Left colon (tissue), 2 donors: Measurements from ENCODE around the gene BCL2. TPM values are rescaled to one million over a fixed set of nuclear protein-coding genes. Genes with fewer than 3 reads are reported as not detected.
"Not testable (repeated sequence)": the region's sequence is repeated elsewhere in the genome, so short reads cannot be mapped to it uniquely, and the experiment has no call there.

Experiments
- ATAC-seq: fragments of 200-7000 bp; cut with Tn5 transposase; one replicate; pipeline ENCODE4 v1.9.1; 2020; ENCODE audit warnings: mild to moderate bottlenecking, moderate library complexity
- DNase-seq, 2 donors: peaks; one replicate each; pipeline ENCODE4 v3.0.0-alpha.2; 2020
- intact Hi-C, 2 donors: fragments of 100-400 bp; cut with DNase I in 1 of 2; cut with micrococcal nuclease in 1 of 2; formaldehyde crosslinking; loops; one replicate each; pipeline versions ENCODE4 v1.11.2 to v1.14.0; 2022; cut with DNase I, micrococcal nuclease
- total RNA-seq, 2 donors: library from RNA; stranded (reverse); fragmentation: NEBNext Ultra II Directional; extraction: Animal tissue kit (Norgen Biotek cat#: 25700); gene quantifications; one replicate each; pipeline ENCODE4 v1.2.1, GENCODE V29; 2021
- donor health status: DM: no; HTN: no; CAD: no.
- donor health status: DM: yes; HTN: yes; CAD: no.

Gene BCL2
- total RNA-seq, 2 donors from 2014 or later = 16.6 to 19.3 TPM

DNA sequence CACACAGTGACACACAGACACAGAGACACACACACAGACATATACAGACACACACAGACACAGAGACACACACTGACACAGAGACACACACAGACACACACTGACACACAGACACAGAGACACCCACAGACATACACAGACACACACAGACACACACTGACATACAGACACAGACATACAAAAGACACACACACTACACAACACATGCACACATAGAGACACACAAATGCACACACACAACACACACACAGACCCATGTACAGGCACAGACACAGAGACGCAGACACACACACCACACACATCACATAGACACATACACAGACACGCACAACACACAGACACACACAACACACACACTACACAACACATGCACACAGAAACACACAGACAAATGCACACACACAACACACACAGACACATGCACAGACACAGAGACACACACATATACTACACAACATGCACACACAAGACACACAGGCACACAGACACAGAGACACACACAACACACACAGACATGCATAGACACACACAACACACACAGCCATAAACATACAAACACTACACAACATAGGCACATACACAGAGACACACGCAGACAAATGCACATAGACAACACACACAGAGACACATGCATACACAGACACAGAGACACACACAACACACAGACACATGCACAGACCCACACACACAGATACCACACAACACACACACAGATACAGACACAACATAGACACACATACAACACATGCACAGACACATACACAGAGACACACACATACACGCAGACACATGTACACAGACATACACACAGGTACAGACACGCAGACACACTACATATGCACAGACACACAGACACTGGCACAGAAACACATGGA, 120.5 kb downstream of the BCL2 start:
- intact Hi-C loops = no loop called here
- no peak for DNase-seq
- no peak for ATAC-seq

DNA sequence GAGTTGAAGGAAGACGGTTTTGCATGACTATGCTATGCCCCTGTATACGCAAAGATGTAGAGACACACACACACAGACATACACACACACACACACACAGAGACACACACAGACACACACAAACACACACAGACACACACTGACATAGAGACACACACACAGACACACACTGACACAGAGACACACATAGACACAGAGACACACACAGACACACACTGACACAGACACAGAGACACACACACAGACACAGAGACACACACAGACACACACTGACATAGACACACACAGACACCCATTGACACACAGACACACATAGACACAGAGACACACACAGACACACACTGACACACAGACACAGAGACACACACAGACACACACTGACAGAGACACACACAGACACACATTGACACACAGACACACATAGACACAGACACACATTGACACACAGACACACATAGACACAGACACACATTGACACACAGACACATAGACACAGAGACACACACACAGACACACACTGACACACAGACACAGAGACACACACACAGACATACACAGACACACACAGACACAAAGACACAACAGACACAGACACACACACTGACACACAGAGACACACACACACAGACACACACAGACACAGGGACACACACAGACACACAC, 121.3 kb downstream of the BCL2 start:
- intact Hi-C loops = no loop called here
- ATAC-seq (no peak), DNase-seq (no peak)

GRCh38 chr18:63197246-63197869, 122.2 kb downstream of the BCL2 start:
- no peak for ATAC-seq
- intact Hi-C loops = no loop called here
- no peak for DNase-seq

GRCh38 chr18:63195326-63196159, 124.0 kb downstream of the BCL2 start:
- ATAC-seq = peak; percentile 93
- intact Hi-C loops = no loop called here
- no peak for DNase-seq

GRCh38 chr18:63192885-63193349, 126.7 kb downstream of the BCL2 start:
- intact Hi-C loops = no loop called here
- ATAC-seq (no peak), DNase-seq (no peak)

DNA sequence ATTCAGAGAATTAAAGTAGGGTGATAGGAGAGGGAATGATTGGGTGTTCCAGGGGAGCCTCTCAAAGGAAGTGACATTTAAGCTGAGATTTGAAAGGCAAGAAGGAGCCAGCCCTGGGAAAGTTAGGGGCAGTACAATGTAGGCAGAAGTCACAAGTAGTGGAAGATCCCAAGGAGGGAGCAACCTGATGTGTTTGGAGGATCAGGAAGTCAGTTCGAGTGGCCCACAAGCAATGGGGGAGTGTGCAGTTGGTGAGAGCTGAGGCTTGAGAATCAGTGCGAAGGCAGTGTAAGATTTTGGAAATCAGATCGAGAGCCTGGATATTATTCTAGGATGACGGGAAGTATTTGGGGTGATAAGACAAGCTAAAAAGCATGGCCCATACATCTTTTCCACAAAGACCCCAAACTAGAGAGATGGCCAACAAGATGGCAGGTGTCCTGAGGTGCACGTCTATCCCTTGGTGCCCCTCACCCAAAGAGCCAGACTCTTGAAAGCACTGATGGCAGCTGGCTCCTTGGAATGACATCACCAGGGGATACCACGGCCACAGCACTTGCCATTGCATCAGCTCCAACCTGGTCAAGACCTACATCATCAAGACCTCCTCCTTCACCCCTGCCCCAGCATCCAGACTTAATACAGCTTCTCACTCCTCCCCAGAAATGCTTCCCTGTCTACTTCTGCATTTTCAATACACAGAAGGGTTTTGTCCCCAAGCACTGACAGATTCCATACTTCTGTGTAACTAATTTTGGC, 127.3 kb downstream of the BCL2 start:
- intact Hi-C loops = no loop called here
- no peak for ATAC-seq
- DNase-seq = no peak

GRCh38 chr18:63191413-63191812, 128.2 kb downstream of the BCL2 start:
- intact Hi-C loops = no loop called here
- DNase-seq (no peak), ATAC-seq (no peak)

DNA sequence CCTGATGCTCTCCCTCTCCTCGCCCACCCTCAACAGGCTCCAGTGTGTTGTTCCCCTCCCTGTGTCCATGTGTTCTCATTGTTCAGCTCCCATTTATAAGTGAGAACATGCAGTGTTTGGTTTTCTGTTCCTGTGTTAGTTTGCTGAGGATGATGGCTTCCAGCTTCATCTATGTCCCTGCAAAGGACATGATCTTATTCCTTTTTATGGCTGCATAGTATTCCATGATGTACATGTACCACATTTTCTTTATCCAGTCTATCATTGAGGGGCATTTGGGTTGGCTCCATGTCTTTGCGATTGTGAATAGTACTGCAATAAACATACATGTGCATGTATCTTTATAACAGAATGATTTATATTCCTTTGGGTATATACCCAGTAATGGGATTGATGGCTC, 128.7 kb downstream of the BCL2 start:
- intact Hi-C loops, DNase-seq, ATAC-seq: not testable (repeated sequence)

- no peak for ATAC-seq
- DNase-seq = no peak
- intact Hi-C loops = no loop called here
Measured at GRCh38 chr18:63189817-63190216, 129.8 kb downstream of the BCL2 start.

DNA sequence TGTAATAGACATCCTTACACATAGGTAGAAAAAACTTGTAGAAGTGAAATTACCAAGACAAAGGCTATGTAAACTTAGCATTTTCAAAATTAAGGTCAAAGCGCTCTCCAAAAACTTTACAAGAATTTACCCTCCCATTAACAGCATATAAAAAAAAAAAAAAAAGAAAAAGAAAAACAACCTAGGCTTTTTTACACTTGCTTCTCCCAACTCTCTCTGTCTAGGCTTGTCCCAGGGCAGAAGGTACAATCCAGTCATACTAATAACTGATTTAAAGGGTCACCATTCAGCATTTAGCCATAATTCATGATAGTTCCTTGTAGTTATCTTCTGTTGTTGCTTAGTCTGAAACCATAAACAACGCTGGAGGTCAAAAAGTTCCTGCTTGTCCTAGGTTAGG, 130.5 kb downstream of the BCL2 start:
- intact Hi-C loops = no loop called here
- ATAC-seq (no peak), DNase-seq (no peak)

DNA sequence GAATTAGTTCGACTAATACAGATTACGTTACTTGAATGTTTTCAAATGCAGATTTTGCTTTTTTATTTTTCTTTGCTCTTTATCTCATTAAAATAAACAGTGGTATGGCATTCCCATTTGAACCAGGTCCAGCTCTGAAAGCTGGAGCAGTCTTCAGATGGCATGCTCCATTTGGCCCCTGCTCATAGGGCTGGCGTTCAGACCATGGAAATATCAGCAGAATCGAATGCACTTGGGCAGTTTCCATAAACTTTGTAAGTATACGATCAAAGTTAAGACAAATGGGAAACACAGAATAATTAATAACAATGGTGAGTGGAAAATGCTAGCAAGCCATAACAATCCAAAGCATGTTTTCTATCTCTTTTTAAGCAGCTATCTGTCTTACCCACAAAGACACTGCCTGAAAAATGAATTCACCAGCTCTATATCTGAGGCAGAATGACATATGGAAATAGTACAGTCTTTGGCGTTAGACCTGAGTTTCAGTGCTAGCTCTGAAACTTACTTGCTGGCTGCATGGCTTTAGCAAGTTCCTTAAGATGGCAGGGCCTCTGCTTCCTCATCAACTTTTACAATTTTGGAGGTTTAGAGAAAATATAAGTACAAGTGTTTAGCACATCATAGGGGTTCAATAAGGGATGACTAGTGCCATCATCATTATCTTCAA, 131.6 kb downstream of the BCL2 start:
- ATAC-seq (no peak), DNase-seq (no peak)
- intact Hi-C loops = no loop called here

DNA sequence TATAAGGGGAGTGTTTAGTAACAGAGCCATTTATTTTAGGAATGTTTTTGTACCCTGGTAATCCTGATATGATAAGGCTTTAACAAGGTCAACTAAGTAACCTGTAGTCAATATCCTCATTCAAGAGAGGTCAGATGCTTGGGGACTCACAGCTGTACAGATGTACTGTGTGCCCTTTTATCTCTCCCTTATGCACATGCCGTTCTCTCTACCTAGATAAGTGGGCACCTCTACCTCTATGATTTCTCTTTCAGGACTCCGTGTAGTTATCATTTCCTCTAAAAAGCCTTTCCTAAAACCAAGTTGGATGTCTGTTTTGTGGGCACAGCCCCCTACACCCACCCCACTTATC, 132.4 kb downstream of the BCL2 start:
- ATAC-seq = no peak
- no peak for DNase-seq
- intact Hi-C loops = no loop called here

DNA sequence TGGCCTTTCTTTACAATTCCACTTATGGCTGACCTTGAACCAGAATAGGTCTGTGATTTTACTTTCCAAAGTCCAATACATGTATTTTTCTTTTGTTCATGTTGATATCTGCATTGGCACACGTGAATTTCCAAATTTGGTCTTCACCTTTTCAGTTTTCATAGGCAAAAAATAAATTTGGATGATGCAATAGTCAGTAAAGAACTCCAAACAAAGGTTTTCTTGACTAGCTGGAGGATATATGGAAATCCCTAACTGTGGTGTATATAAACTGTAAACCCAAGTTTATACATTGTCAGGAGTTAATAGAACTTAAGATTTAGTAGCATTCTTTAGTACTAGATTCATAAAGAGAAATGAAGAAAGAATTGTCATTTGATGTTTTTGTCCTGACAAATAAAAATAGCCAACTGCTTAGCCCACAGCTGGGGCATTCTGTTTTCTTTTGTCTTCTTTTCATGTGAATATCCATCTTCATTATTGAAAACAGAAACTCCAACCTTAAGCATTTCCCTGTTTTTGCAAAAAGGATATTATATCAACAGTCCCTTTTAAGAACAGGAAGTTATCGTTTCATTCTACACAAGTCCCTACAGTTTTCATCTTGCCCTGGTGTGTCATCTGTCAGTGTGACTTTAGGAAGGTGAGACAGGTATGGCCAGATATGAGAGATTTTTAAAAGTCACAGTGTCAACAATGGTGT, 132.9 kb downstream of the BCL2 start:
- no peak for DNase-seq
- no peak for ATAC-seq
- intact Hi-C loops = no loop called here

- ATAC-seq (no peak), DNase-seq (no peak)
- intact Hi-C loops = no loop called here
Measured at GRCh38 chr18:63185984-63186383, 133.6 kb downstream of the BCL2 start.

- DNase-seq = no peak
- intact Hi-C loops = no loop called here
- ATAC-seq = no peak
Measured at GRCh38 chr18:63183952-63184770, 135.4 kb downstream of the BCL2 start.

DNA sequence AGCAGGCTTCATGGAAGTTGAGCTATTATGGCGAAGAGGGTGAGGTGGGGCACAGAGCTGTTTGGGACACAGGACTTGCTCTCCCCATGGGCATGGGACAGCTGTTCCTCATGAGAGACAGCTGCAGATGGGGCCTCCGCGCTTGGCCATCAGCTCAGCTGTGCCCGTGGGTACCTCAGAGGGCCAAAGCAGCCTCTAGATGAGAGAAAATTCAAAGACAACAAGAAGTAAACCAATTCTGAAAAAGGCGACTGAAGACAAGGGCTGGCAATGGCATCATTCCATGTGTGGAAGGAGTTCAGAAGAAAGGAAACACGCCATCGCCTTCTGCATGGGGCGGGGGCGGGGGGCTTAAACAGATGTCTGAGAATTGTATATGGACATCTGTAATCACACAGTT, 136.2 kb downstream of the BCL2 start:
- DNase-seq (no peak), ATAC-seq (no peak)
- intact Hi-C loops = no loop called here

DNA sequence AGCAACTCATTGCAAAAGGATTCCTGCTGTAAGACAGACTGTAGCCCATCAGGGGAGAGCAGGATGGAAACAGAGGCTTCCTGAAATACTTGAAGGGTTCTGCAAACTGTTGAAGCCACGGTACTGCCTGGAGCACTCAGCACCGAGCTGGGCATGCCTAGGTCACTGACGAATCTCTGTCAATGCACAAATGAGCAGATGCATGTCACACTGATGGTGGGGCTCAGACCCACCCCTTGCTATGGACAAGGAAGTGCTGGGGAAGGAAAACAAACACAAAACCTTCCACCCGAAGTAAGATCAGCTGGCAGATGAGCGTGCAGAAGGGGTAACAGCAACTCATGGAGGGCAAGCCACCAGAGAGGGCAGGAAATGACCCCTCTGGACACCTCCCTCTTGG, 136.7 kb downstream of the BCL2 start:
- ATAC-seq (peak; percentile 46), DNase-seq (peak; percentile 48 to 59)
- intact Hi-C loops = no loop called here
